ENCODE measurements around the gene ANKRD28.

The ANKRD28 gene

GRCh38 chr3:15681668-15682067 is 116.1 kb downstream of the ANKRD28 start:
- H3K27me3 ChIP-seq (ENCODE audit: control insufficient read depth in 2 of 2, insufficient read depth in 2 of 2, low read length in 2 of 2): no peaks in the 10 kb centered on the region
- no peaks in the 10 kb centered on the region for H3K4me1 ChIP-seq (ENCODE audit: control insufficient read depth in 2 of 2, insufficient read depth in 2 of 2, low read length in 2 of 2)
- H3K4me3 ChIP-seq (ENCODE audit: low read length in 2 of 2): no peak overlapping the region
- H3K9me3 ChIP-seq (ENCODE audit: control insufficient read depth in 2 of 2, low read length in 2 of 2): no peaks in the 10 kb centered on the region
- peaks cover 38 to 40% of the 10 kb centered on the region in 2 donors for H3K36me3 ChIP-seq (ENCODE audit: control insufficient read depth in 2 of 2, insufficient read depth in 2 of 2, low read length in 2 of 2)
- H3K9ac ChIP-seq (ENCODE audit: low read depth in 1 of 2, low read length in 2 of 2): no peak overlapping the region
- no peak overlapping the region for H3K27ac ChIP-seq (ENCODE audit: low read depth in 2 of 2, low read length in 2 of 2)

- Histone ChIP-seq H3K27ac (ENCODE audit: low read depth in 2 of 2, low read length in 2 of 2) (no peak overlapping the region), H3K9me3 (ENCODE audit: control insufficient read depth in 2 of 2, low read length in 2 of 2) (no peaks in the 10 kb centered on the region), H3K36me3 (ENCODE audit: control insufficient read depth in 2 of 2, insufficient read depth in 2 of 2, low read length in 2 of 2) (peaks cover 36 to 37% of the 10 kb centered on the region in 2 donors), H3K4me3 (ENCODE audit: low read length in 2 of 2) (no peak overlapping the region), H3K27me3 (ENCODE audit: control insufficient read depth in 2 of 2, insufficient read depth in 2 of 2, low read length in 2 of 2) (no peaks in the 10 kb centered on the region), H3K9ac (ENCODE audit: low read depth in 1 of 2, low read length in 2 of 2) (no peak overlapping the region), H3K4me1 (ENCODE audit: control insufficient read depth in 2 of 2, insufficient read depth in 2 of 2, low read length in 2 of 2) (no peaks in the 10 kb centered on the region)
Measured at GRCh38 chr3:15679306-15679705, 118.5 kb downstream of the ANKRD28 start.

- no peaks in the 10 kb centered on the region for H3K9me3 ChIP-seq (ENCODE audit: control insufficient read depth in 2 of 2, low read length in 2 of 2)
- H3K9ac ChIP-seq (ENCODE audit: low read depth in 1 of 2, low read length in 2 of 2): no peak overlapping the region
- no peak overlapping the region for H3K4me3 ChIP-seq (ENCODE audit: low read length in 2 of 2)
- H3K4me1 ChIP-seq (ENCODE audit: control insufficient read depth in 2 of 2, insufficient read depth in 2 of 2, low read length in 2 of 2): no peaks in the 10 kb centered on the region
- H3K27me3 ChIP-seq (ENCODE audit: control insufficient read depth in 2 of 2, insufficient read depth in 2 of 2, low read length in 2 of 2): no peaks in the 10 kb centered on the region
- H3K36me3 ChIP-seq (ENCODE audit: control insufficient read depth in 2 of 2, insufficient read depth in 2 of 2, low read length in 2 of 2): peaks cover 41 to 46% of the 10 kb centered on the region in 2 donors
- H3K27ac ChIP-seq (ENCODE audit: low read depth in 2 of 2, low read length in 2 of 2): no peak overlapping the region
Measured at GRCh38 chr3:15676259-15676658, 121.5 kb downstream of the ANKRD28 start.

- Histone ChIP-seq H3K27ac (ENCODE audit: low read depth in 2 of 2, low read length in 2 of 2) (no peak overlapping the region), H3K9ac (ENCODE audit: low read depth in 1 of 2, low read length in 2 of 2) (no peak overlapping the region), H3K9me3 (ENCODE audit: control insufficient read depth in 2 of 2, low read length in 2 of 2) (no peaks in the 10 kb centered on the region), H3K4me1 (ENCODE audit: control insufficient read depth in 2 of 2, insufficient read depth in 2 of 2, low read length in 2 of 2) (no peaks in the 10 kb centered on the region), H3K27me3 (ENCODE audit: control insufficient read depth in 2 of 2, insufficient read depth in 2 of 2, low read length in 2 of 2) (no peaks in the 10 kb centered on the region), H3K36me3 (ENCODE audit: control insufficient read depth in 2 of 2, insufficient read depth in 2 of 2, low read length in 2 of 2) (peaks cover 42 to 48% of the 10 kb centered on the region in 2 donors), H3K4me3 (ENCODE audit: low read length in 2 of 2) (no peak overlapping the region)
Measured at GRCh38 chr3:15673536-15673935, 124.2 kb downstream of the ANKRD28 start.

- H3K27ac ChIP-seq (ENCODE audit: low read depth in 2 of 2, low read length in 2 of 2): no peak overlapping the region
- H3K36me3 ChIP-seq (ENCODE audit: control insufficient read depth in 2 of 2, insufficient read depth in 2 of 2, low read length in 2 of 2): peaks cover 15 to 16% of the 10 kb centered on the region in 2 donors
- no peak overlapping the region for H3K4me3 ChIP-seq (ENCODE audit: low read length in 2 of 2)
- H3K9me3 ChIP-seq (ENCODE audit: control insufficient read depth in 2 of 2, low read length in 2 of 2): no peaks in the 10 kb centered on the region
- no peaks in the 10 kb centered on the region for H3K27me3 ChIP-seq (ENCODE audit: control insufficient read depth in 2 of 2, insufficient read depth in 2 of 2, low read length in 2 of 2)
- no peaks in the 10 kb centered on the region for H3K4me1 ChIP-seq (ENCODE audit: control insufficient read depth in 2 of 2, insufficient read depth in 2 of 2, low read length in 2 of 2)
- no peak overlapping the region for H3K9ac ChIP-seq (ENCODE audit: low read depth in 1 of 2, low read length in 2 of 2)
Measured at GRCh38 chr3:15667484-15667883, 130.3 kb downstream of the ANKRD28 start.

- Histone ChIP-seq H3K4me3 (ENCODE audit: low read length in 2 of 2) (no peak overlapping the region), H3K27ac (ENCODE audit: low read depth in 2 of 2, low read length in 2 of 2) (no peak overlapping the region), H3K9ac (ENCODE audit: low read depth in 1 of 2, low read length in 2 of 2) (no peak overlapping the region), H3K36me3 (ENCODE audit: control insufficient read depth in 2 of 2, insufficient read depth in 2 of 2, low read length in 2 of 2) (peaks cover 15 to 16% of the 10 kb centered on the region in 2 donors), H3K27me3 (ENCODE audit: control insufficient read depth in 2 of 2, insufficient read depth in 2 of 2, low read length in 2 of 2) (no peaks in the 10 kb centered on the region), H3K4me1 (ENCODE audit: control insufficient read depth in 2 of 2, insufficient read depth in 2 of 2, low read length in 2 of 2) (no peaks in the 10 kb centered on the region), H3K9me3 (ENCODE audit: control insufficient read depth in 2 of 2, low read length in 2 of 2) (no peaks in the 10 kb centered on the region)
Measured at GRCh38 chr3:15666277-15666676, 131.5 kb downstream of the ANKRD28 start.

GRCh38 chr3:15665510-15666150 is 132.1 kb downstream of the ANKRD28 start:
- Histone ChIP-seq H3K27ac (ENCODE audit: low read depth in 2 of 2, low read length in 2 of 2) (no peak overlapping the region), H3K9me3 (ENCODE audit: control insufficient read depth in 2 of 2, low read length in 2 of 2) (no peaks in the 10 kb centered on the region), H3K9ac (ENCODE audit: low read depth in 1 of 2, low read length in 2 of 2) (no peak overlapping the region), H3K36me3 (ENCODE audit: control insufficient read depth in 2 of 2, insufficient read depth in 2 of 2, low read length in 2 of 2) (peaks cover 15 to 16% of the 10 kb centered on the region in 2 donors), H3K4me3 (ENCODE audit: low read length in 2 of 2) (no peak overlapping the region), H3K4me1 (ENCODE audit: control insufficient read depth in 2 of 2, insufficient read depth in 2 of 2, low read length in 2 of 2) (no peaks in the 10 kb centered on the region), H3K27me3 (ENCODE audit: control insufficient read depth in 2 of 2, insufficient read depth in 2 of 2, low read length in 2 of 2) (no peaks in the 10 kb centered on the region)

GRCh38 chr3:15664144-15664543 is 133.6 kb downstream of the ANKRD28 start:
- no peak overlapping the region for H3K27ac ChIP-seq (ENCODE audit: low read depth in 2 of 2, low read length in 2 of 2)
- no peaks in the 10 kb centered on the region for H3K27me3 ChIP-seq (ENCODE audit: control insufficient read depth in 2 of 2, insufficient read depth in 2 of 2, low read length in 2 of 2)
- no peak overlapping the region for H3K9ac ChIP-seq (ENCODE audit: low read depth in 1 of 2, low read length in 2 of 2)
- no peaks in the 10 kb centered on the region for H3K4me1 ChIP-seq (ENCODE audit: control insufficient read depth in 2 of 2, insufficient read depth in 2 of 2, low read length in 2 of 2)
- no peaks in the 10 kb centered on the region for H3K9me3 ChIP-seq (ENCODE audit: control insufficient read depth in 2 of 2, low read length in 2 of 2)
- no peak overlapping the region for H3K4me3 ChIP-seq (ENCODE audit: low read length in 2 of 2)
- peaks cover 8 to 10% of the 10 kb centered on the region in 2 donors for H3K36me3 ChIP-seq (ENCODE audit: control insufficient read depth in 2 of 2, insufficient read depth in 2 of 2, low read length in 2 of 2)

GRCh38 chr3:15660055-15660935 is 137.5 kb downstream of the ANKRD28 start:
- no peaks in the 10 kb centered on the region for H3K4me1 ChIP-seq (ENCODE audit: control insufficient read depth in 2 of 2, insufficient read depth in 2 of 2, low read length in 2 of 2)
- peaks cover 8 to 9% of the 10 kb centered on the region in 2 donors for H3K9me3 ChIP-seq (ENCODE audit: control insufficient read depth in 2 of 2, low read length in 2 of 2)
- H3K27me3 ChIP-seq (ENCODE audit: control insufficient read depth in 2 of 2, insufficient read depth in 2 of 2, low read length in 2 of 2): no peaks in the 10 kb centered on the region
- no peak overlapping the region for H3K9ac ChIP-seq (ENCODE audit: low read depth in 1 of 2, low read length in 2 of 2)
- H3K4me3 ChIP-seq (ENCODE audit: low read length in 2 of 2): no peak overlapping the region
- H3K36me3 ChIP-seq (ENCODE audit: control insufficient read depth in 2 of 2, insufficient read depth in 2 of 2, low read length in 2 of 2): no peaks in the 10 kb centered on the region
- H3K27ac ChIP-seq (ENCODE audit: low read depth in 2 of 2, low read length in 2 of 2): no peak overlapping the region

- Histone ChIP-seq H3K27me3 (ENCODE audit: control insufficient read depth in 2 of 2, insufficient read depth in 2 of 2, low read length in 2 of 2) (no peaks in the 10 kb centered on the region), H3K36me3 (ENCODE audit: control insufficient read depth in 2 of 2, insufficient read depth in 2 of 2, low read length in 2 of 2) (no peaks in the 10 kb centered on the region), H3K9ac (ENCODE audit: low read depth in 1 of 2, low read length in 2 of 2) (no peak overlapping the region), H3K4me3 (ENCODE audit: low read length in 2 of 2) (no peak overlapping the region), H3K9me3 (ENCODE audit: control insufficient read depth in 2 of 2, low read length in 2 of 2) (peaks cover 8 to 9% of the 10 kb centered on the region in 2 donors), H3K4me1 (ENCODE audit: control insufficient read depth in 2 of 2, insufficient read depth in 2 of 2, low read length in 2 of 2) (no peaks in the 10 kb centered on the region), H3K27ac (ENCODE audit: low read depth in 2 of 2, low read length in 2 of 2) (no peak overlapping the region)
Measured at GRCh38 chr3:15659254-15659975, 138.4 kb downstream of the ANKRD28 start.
